Upper lobe of left lung (tissue), 4 donors: ENCODE results near the gene XRCC1.
A peak's percentile ranks its signal among the peaks of the same experiment; 100 is the strongest.

Experiments
- CTCF ChIP-seq, 6 experiments: fragments of 450-650 bp in 4 of 6; fragments of 200-600 bp in 2 of 6; sonication (generic) in 2 of 6; IDR thresholded peaks; one replicate each; pipeline ENCODE4 v1.5.1; 2016 to 2019; ENCODE audit warnings: antibody characterized with exemption in 6 of 6
- POLR2AphosphoS5 ChIP-seq, 2 donors: sonication (generic); formaldehyde crosslinking; IDR thresholded peaks; one replicate each; pipeline ENCODE4 v1.5.1; 2017; ENCODE audit warnings: antibody characterized with exemption in 2 of 2

DNA sequence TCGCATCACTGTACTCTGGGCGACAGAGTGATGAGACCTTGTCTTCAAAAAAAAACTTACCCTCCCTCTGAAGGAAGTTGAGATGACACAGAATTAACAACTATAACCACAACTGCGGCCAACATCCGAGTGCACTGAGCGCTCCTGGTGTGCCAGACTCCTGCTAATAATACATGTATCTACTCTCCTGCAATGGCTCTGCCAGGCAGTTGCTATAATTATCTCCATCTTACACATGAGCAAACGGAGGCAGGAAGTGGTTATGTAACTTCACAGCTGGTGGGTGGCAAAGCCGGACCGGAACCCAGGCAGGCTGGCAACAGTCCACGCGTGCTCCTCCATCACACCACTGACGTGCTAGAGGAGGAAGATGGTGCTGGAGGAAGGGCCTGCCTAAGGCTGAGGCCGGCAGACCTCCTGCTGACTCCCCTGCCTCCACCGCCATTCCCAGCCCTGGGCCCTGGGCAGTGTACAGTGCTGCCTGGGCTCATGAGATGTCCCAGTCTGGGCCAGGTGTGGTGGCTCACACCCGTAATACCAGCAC lies 12.6 kb downstream of the XRCC1 start:
- TF ChIP-seq CTCF (IDR thresholded peaks at IDR 0.05) = no peak
- peak; percentile 76 to 89 for TF ChIP-seq POLR2AphosphoS5 (IDR thresholded peaks at IDR 0.05)
